Activated T-cell treated with anti-CD3 and anti-CD28 coated beads, Interleukin-2, amount 50 U/mL, for 72 hours (primary cell): ENCODE measurements around the gene UEVLD. TPM values are rescaled to one million over a fixed set of nuclear protein-coding genes. Genes with fewer than 3 reads are reported as not detected.
A peak's percentile ranks its signal among the peaks of the same experiment; 100 is the strongest.
"Not testable (repeated sequence)": the region's sequence is repeated elsewhere in the genome, so short reads cannot be mapped to it uniquely, and the experiment has no call there.

ENCODE experiments used
- ATAC-seq, 2 donors: fragments of 150-1000 bp; cut with Tn5 transposase; replicated peaks in 1 of 2; 2 replicates each; pipeline ENCODE4 v1.10.0; 2021; ENCODE audit warnings: moderate library complexity in 2 of 2, mild to moderate bottlenecking in 1 of 2
- DNase-seq, 2 donors: peaks; one replicate each; pipeline ENCODE4 v3.0.0; 2021 to 2022; ENCODE audit warnings: mixed read lengths in 1 of 2
- H3K27ac Mint-ChIP-seq: one replicate; pipeline ENCODE4 v1.8.0; 2022; ENCODE audit warnings: mild to moderate bottlenecking, moderate library complexity, mixed read lengths
- H3K27me3 Mint-ChIP-seq: one replicate; pipeline ENCODE4 v1.8.0; 2022; ENCODE audit warnings: low read depth, mixed read lengths
- H3K36me3 Mint-ChIP-seq, 2 donors: one replicate each; pipeline ENCODE4 v1.8.0; 2022; ENCODE audit warnings: mixed read lengths in 2 of 2, mild to moderate bottlenecking in 1 of 2; ENCODE audit not compliant: insufficient read depth in 2 of 2
- H3K4me1 Mint-ChIP-seq: one replicate; pipeline ENCODE4 v1.8.0; 2022; ENCODE audit warnings: low read depth, mixed read lengths
- H3K4me3 Mint-ChIP-seq, 2 donors: one replicate each; pipeline ENCODE4 v1.8.0; 2022; ENCODE audit warnings: mild to moderate bottlenecking in 2 of 2, mixed read lengths in 2 of 2, moderate library complexity in 2 of 2
- H3K9me3 Mint-ChIP-seq, 2 donors: one replicate each; pipeline ENCODE4 v1.8.0; 2022; ENCODE audit warnings: mixed read lengths in 2 of 2
- total RNA-seq, 2 donors: library from RNA; stranded (reverse); gene quantifications; one replicate each; pipeline ENCODE4 v1.2.3, GENCODE V29; 2022

The UEVLD gene
- total RNA-seq, 2 donors from 2014 or later, result 17.5 to 24.3 TPM

- H3K9me3 Mint-ChIP-seq, result no peaks in the 10 kb centered on the region
- H3K36me3 Mint-ChIP-seq, result peaks cover 15 to 23% of the 10 kb centered on the region in 2 donors
- ATAC-seq, result no peak
These were observed 22.7 kb upstream of the UEVLD start for GRCh38 chr11:18611196-18611595.

GRCh38 chr11:18608376-18608775 lies 19.8 kb upstream of the UEVLD start:
- no peaks in the 10 kb centered on the region for H3K4me1 Mint-ChIP-seq
- peak overlapping the region; percentile 5 for H3K27ac Mint-ChIP-seq
- H3K4me3 Mint-ChIP-seq, result no peak overlapping the region
- peaks cover 3 to 6% of the 10 kb centered on the region in 2 donors for H3K36me3 Mint-ChIP-seq
- no peaks in the 10 kb centered on the region for H3K9me3 Mint-ChIP-seq
- DNase-seq, result no peak
- no peaks in the 10 kb centered on the region for H3K27me3 Mint-ChIP-seq
- no peak for ATAC-seq

More at GRCh38 chr11:18611196-18611595, 22.7 kb upstream of the UEVLD start:
- no peak overlapping the region for H3K4me3 Mint-ChIP-seq
- no peak for DNase-seq
- no peak overlapping the region for H3K27ac Mint-ChIP-seq
- H3K27me3 Mint-ChIP-seq, result no peaks in the 10 kb centered on the region
- peaks cover 13% of the 10 kb centered on the region for H3K4me1 Mint-ChIP-seq

- Mint-ChIP-seq H3K27ac (no peak overlapping the region), H3K36me3 (no peaks in the 10 kb centered on the region), H3K4me3 (no peak overlapping the region), H3K4me1 (no peaks in the 10 kb centered on the region), H3K9me3 (no peaks in the 10 kb centered on the region), H3K27me3 (no peaks in the 10 kb centered on the region)
- ATAC-seq (no peak), DNase-seq (no peak)
These were observed 12.5 kb upstream of the UEVLD start for GRCh38 chr11:18600915-18601569.

GRCh38 chr11:18599739-18600230 lies 11.3 kb upstream of the UEVLD start, which contains the start of gene MISFA:
MISFA (plus strand) TSS chr11:18599789; CDS start chr11:18599929, 140 bp downstream.
- no peaks in the 10 kb centered on the region for H3K9me3 Mint-ChIP-seq
- no peaks in the 10 kb centered on the region for H3K27me3 Mint-ChIP-seq

GRCh38 chr11:18594999-18595749 lies 6.6 kb upstream of the UEVLD start:
- no peaks in the 10 kb centered on the region for H3K36me3 Mint-ChIP-seq
- no peaks in the 10 kb centered on the region for H3K4me1 Mint-ChIP-seq
- DNase-seq (no peak), ATAC-seq (no peak)
- no peak overlapping the region for H3K4me3 Mint-ChIP-seq
- H3K27me3 Mint-ChIP-seq, result no peaks in the 10 kb centered on the region
- H3K9me3 Mint-ChIP-seq, result no peaks in the 10 kb centered on the region
- no peak overlapping the region for H3K27ac Mint-ChIP-seq

More at GRCh38 chr11:18599739-18600230, 11.3 kb upstream of the UEVLD start, which contains the start of gene MISFA:
- DNase-seq (no peak), ATAC-seq (no peak)
- Mint-ChIP-seq H3K27ac (no peak within 1 kb of the TSS), H3K36me3 (no peaks in the 10 kb centered on the region), H3K4me1 (no peaks in the 10 kb centered on the region), H3K4me3 (no peak within 1 kb of the TSS)

GRCh38 chr11:18594088-18594487 lies 5.6 kb upstream of the UEVLD start:
- not testable (repeated sequence) for H3K36me3 Mint-ChIP-seq, H3K4me1 Mint-ChIP-seq, H3K9me3 Mint-ChIP-seq, H3K4me3 Mint-ChIP-seq, DNase-seq, H3K27me3 Mint-ChIP-seq, ATAC-seq, H3K27ac Mint-ChIP-seq

GRCh38 chr11:18590571-18590970 lies 2.0 kb upstream of the UEVLD start:
- no peak for DNase-seq
- Mint-ChIP-seq H3K4me1 (no peaks in the 10 kb centered on the region), H3K36me3 (no peaks in the 10 kb centered on the region), H3K27me3 (no peaks in the 10 kb centered on the region), H3K4me3 (no peak overlapping the region), H3K9me3 (no peaks in the 10 kb centered on the region), H3K27ac (no peak overlapping the region)
- no peak for ATAC-seq

- Mint-ChIP-seq H3K4me3 (no peak overlapping the region), H3K27me3 (no peaks in the 10 kb centered on the region), H3K9me3 (no peaks in the 10 kb centered on the region), H3K36me3 (peaks cover 0 to 6% of the 10 kb centered on the region in 2 donors), H3K4me1 (peaks cover 14% of the 10 kb centered on the region), H3K27ac (no peak overlapping the region)
- DNase-seq, result no peak
- no peak for ATAC-seq
These were observed 6.7 kb downstream of the UEVLD start for GRCh38 chr11:18581825-18582224.

GRCh38 chr11:18580113-18580766 lies 8.3 kb downstream of the UEVLD start:
- DNase-seq (no peak), ATAC-seq (no peak)
- peaks cover 0 to 6% of the 10 kb centered on the region in 2 donors for H3K36me3 Mint-ChIP-seq
- H3K4me3 Mint-ChIP-seq, result no peak overlapping the region
- H3K27me3 Mint-ChIP-seq, result no peaks in the 10 kb centered on the region
- H3K9me3 Mint-ChIP-seq, result no peaks in the 10 kb centered on the region
- no peak overlapping the region for H3K27ac Mint-ChIP-seq
- peaks cover 14% of the 10 kb centered on the region for H3K4me1 Mint-ChIP-seq

- Mint-ChIP-seq H3K4me1 (peaks cover 14% of the 10 kb centered on the region), H3K4me3 (peak overlapping the region; percentile 36 to 70), H3K27ac (peak overlapping the region; percentile 50), H3K9me3 (no peaks in the 10 kb centered on the region), H3K36me3 (peaks cover 0 to 6% of the 10 kb centered on the region in 2 donors), H3K27me3 (no peaks in the 10 kb centered on the region)
- ATAC-seq (peak; percentile 59 to 80), DNase-seq (no peak)
These were observed 9.4 kb downstream of the UEVLD start for GRCh38 chr11:18578975-18579598.

GRCh38 chr11:18575361-18575760 lies 13.2 kb downstream of the UEVLD start:
- Mint-ChIP-seq H3K36me3 (peaks cover 4 to 6% of the 10 kb centered on the region in 2 donors), H3K27me3 (no peaks in the 10 kb centered on the region), H3K9me3 (no peaks in the 10 kb centered on the region), H3K4me1 (peaks cover 14% of the 10 kb centered on the region), H3K4me3 (no peak overlapping the region), H3K27ac (no peak overlapping the region)
- DNase-seq, result no peak
- ATAC-seq, result no peak

GRCh38 chr11:18567081-18567480 lies 21.5 kb downstream of the UEVLD start:
- no peak for ATAC-seq
- H3K27me3 Mint-ChIP-seq, result no peaks in the 10 kb centered on the region
- H3K27ac Mint-ChIP-seq, result no peak overlapping the region
- no peaks in the 10 kb centered on the region for H3K9me3 Mint-ChIP-seq
- no peak for DNase-seq
- H3K4me1 Mint-ChIP-seq, result no peaks in the 10 kb centered on the region
- H3K36me3 Mint-ChIP-seq, result peaks cover 0 to 5% of the 10 kb centered on the region in 2 donors
- H3K4me3 Mint-ChIP-seq, result no peak overlapping the region

- DNase-seq (no peak), ATAC-seq (no peak)
- Mint-ChIP-seq H3K4me3 (no peak overlapping the region), H3K27me3 (no peaks in the 10 kb centered on the region), H3K36me3 (peaks cover 0 to 5% of the 10 kb centered on the region in 2 donors), H3K27ac (no peak overlapping the region), H3K9me3 (no peaks in the 10 kb centered on the region), H3K4me1 (no peaks in the 10 kb centered on the region)
These were observed 22.1 kb downstream of the UEVLD start for GRCh38 chr11:18566406-18566805.
